GDM1 (cell line): ENCODE data around the gene KLHL3.

Source experiments
- DNase-seq: peaks from one replicate; lab custom pipeline; 2025; lab: John Stamatoyannopoulos, UW

The KLHL3 gene

DNA sequence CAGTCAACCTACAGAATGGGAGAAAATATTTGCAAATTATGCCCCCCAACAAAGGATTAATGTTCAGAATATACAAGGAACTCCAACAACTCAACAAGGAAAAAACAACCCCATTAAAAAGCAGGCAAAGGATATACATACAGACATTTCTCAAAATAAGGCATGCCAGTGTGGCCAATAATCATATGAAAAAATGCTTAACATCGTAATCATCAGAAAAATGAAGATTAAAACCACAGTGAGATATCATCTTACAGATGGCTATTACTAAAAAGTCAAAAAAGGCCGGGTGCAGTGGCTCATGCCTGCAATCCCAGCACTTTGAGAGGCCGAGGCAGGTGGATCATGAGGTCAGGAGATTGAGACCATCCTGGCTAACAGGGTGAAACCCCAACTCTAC, 103.2 kb downstream of the KLHL3 start:
- no peak for DNase-seq

DNA sequence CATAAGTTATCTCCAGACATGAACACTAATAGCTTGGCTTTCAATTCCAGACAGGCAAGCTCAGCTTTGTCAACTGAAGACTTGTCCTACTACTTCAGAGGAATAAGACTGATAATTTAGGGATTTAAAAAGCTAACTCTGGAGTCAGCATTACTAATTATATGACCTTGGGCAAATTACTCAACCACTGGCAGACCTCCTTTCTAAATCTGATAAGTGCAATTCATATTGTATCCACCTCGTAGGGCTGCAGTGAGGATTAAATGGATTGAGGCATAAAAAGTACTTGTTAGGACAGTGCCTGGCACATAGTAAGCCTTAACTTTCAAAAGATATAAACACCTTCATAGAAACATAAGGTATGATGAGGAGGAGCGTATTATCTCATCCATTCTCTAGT, 104.4 kb downstream of the KLHL3 start:
- DNase-seq: no peak

DNA sequence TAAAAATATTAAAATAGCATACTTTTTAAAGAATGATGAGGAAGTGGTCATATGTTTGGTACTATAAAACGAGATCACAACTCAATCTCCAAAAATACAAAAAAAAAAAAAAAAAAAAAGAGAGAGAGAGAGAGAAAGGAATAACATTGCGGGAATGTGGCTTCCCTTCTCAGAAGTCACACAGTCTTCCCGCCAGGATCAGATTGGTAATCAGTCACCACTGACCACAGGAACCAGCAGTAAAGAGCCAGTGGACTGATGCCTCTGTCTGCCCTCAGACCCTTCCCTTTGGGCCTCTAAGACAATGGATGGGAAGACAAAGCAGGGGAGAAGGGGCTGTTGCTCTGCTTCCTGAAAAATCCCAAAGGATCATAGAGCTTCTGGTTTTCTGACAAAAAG, 104.9 kb downstream of the KLHL3 start:
- DNase-seq: no peak

DNA sequence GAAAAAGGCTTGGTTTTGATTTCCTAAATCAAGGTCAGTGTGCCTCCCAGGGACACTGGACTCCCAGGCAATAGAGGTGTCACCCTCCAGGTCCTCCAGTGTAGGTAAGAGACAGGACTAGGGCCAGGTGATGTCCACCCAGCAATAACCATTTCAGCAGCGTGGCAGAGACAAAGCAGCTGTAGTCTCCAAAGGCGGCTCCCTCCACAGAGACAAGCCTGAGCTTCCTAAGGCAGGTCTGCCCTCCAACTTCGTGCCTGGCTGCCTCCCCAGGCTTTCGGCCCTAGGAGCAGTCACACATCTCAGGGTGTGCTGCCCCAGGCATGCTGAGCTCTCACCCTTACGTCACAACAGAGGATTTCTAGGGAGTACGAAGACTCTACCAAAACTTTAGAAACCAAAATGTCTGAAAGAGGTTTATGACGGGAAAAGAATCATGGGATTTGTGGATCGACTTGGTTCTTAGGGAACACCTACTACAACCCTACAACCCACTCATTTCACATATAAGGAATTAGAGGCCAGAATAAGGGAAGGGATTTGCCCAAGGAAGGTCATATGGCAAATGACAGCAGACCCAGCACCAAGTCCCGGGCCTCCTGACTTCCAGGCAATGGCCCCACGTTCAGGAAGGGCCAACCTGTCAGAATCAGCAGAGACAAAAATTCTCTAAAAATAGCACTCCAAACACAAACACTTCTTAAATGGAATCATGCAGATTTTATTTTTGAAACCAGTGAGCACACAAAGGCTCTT, 105.5 kb downstream of the KLHL3 start:
- DNase-seq: no peak

DNA sequence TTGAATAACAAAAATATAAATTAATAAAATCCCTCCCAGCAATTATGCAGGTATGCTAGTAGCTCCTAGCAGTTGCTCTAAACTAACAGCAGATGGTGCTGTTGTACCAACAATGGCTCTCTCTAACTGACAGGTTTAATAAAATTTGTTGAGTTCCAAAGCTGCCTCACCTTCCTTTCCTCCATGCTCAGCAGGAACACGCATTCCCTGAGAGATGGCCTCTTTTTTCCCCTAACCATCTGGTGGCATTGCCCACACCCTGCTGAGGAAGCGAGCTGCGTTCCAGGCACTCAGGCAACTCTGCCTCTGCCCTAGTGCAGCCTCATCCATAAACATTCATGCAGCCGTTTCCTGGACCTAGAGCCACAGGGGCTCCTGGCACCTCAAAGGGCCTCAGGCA, 106.2 kb downstream of the KLHL3 start:
- peak; percentile 36 for DNase-seq

DNA sequence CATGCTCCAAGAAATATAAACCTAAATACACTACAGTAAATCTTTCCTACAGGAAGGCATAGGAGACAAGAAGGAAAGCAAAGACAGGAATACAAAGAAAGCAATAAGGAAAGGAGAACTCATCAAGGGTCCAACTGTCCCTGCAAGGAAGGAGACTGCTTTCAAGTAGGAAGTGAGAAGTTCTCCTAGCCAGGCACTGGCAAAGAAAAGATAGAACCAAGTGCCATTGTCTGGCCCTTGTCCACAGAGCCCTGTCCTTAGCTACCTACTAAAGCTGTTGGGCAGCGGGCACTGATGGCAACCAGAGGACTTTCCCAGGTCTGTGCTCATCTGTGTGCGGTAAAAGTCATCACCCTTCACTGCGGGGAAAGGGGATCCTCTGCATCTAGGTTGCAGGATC, 108.2 kb downstream of the KLHL3 start:
- no peak for DNase-seq

DNA sequence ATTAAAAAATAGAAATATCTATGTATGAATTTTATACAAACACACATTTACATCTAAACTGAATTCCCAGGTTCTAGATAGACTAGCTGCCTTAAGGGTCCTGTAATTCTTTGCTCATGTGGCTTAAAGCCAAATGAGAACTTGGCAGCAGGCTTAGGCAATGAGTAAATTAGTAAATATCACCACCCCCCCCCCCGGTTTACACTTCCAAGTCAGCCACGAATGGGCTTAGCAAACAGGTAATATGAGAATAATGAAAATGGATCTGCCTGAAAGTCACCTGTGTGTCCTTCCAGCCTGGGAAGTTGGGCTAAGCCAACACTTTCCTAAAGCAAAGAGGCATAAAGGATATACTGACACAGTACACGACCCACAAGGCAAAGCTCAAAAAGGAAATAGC, 108.6 kb downstream of the KLHL3 start:
- DNase-seq: no peak

DNA sequence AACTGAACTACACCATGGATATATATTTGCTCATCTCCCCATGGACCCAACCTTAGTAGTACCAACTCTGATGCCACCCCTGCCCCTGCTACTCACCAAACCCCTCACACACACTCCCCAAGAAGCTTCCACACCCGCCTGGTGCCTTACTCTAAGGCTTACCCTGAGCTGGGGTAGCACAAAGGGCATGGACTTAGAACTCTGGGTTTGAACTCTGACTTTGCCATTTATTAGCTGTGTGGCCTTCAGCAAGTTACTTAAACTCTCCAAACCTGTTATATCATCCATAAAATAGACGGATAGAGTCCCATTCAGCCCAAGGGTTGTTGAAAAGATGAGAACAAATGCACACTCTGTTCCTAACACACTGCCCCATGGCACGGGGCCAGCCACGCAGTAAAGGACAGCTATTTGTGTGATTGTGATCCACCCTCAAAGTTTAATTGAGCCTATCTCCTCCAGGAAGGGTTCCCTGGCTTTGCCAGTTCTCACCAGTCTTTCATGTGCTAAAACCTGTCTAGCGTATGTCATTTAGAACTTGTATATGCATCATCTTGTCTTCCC, 111.0 kb downstream of the KLHL3 start:
- no peak for DNase-seq

DNA sequence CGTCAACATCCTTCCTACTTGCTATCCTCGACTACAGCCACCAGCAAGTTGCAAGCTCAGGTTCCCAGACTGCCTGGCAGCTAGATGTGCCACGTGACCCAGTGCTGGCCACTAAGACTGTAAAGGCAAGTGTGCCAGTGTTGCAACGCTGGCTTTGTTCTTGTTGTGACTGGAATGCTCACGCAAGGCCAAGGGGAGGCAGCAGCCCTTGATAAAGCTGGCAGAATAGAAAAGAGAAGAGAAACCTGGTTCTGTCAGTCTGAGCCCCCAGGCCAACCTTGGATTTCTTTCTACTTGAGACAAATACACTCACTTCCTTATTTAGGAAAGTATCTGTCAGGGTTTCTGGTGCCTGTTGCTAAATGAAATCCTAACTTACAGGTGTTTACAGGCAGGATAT, 113.0 kb downstream of the KLHL3 start:
- no peak for DNase-seq

DNA sequence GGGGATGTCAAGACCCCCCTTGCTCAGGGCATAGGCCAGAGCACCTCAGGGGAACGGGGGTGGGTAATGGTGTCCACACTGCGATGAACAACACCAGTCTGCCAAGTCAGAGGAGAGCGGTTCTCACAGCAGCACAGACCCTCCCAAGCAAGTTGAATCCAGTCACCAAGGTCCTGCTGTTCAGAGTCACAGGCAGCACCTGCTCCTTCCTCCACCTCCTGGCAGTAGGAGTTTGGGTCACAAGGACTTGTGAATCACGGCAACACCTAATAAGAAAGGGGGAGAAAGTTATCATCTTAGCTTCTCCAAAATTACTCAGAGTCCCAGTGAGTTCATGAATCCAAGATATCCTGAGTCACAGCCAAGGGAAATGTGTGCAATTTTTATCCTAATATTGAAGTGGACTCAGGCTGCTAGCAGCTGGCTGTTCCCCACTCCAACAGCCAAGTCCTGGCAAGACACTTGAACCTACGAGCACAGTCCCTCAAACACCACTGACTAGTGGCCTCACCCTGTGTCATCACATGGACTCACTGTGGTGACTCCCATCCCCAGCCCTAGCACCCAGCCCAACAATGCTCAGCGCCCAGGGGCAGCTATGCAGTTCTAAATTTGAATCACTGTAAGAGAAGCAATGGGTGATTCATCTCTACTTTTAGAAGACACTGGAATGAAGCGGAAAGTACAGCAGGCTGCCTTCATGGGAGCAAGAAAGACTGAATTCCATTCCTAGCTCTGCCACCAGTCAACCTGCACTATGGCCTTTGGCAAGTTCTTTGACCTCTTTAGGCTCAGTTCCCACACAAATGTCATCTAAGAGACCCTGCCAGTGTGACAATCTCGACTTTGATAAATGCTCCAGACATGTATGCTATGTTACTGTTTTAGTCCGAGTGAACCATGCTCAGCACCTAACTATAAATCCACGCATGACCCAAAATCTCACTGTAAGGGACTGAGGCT, 113.7 kb downstream of the KLHL3 start:
- DNase-seq: no peak

DNA sequence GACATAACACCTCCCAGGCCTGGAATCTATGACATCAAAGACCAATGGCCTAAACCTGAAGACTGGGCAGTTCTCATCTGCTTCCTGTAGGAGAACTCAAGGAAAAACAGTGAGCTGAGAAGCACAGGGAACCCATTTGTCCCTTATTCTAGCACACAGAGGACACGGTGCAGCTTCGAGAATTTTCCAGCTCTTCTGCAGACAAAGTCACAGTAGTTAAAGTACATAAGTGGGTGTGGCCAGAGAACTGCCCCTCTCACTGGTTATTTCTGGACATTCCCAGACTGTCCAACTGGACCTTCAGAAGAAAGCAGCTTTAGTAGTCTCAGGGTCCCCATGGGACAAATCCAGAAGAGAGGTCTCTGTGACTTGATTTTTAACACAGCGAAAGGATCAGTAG, 114.6 kb downstream of the KLHL3 start:
- DNase-seq: no peak

DNA sequence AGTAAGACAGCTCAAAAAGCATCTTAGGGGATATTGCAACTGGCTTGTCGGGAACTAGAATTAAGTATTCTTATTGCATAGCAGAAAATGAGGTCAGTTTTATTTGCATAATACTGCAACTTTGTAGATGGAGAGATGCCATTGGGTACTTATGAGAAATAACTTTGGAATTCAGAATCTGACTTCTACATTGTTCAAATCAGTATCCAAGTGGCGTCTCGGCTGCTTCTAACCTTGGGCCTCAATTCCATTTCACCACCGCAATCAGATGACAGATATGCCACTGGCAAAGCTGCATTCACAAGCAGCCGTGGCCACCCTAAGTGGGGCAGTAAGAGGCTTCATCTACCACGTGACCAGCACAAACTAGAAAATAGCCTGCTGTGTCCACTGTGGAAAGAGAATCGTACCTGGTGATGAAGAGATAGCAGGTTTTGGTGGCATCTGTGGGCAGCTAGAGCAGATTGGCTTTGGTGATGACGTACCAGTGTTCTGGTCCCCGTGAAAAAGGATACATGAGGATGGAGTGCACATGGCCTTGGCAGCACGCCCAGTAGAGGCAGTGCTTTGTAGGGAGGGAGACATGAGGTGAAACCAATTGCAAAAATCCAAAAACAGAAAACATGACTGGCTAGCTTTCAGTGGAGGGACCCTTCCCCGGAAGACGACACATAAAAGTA, 116.6 kb downstream of the KLHL3 start:
- no peak for DNase-seq

DNA sequence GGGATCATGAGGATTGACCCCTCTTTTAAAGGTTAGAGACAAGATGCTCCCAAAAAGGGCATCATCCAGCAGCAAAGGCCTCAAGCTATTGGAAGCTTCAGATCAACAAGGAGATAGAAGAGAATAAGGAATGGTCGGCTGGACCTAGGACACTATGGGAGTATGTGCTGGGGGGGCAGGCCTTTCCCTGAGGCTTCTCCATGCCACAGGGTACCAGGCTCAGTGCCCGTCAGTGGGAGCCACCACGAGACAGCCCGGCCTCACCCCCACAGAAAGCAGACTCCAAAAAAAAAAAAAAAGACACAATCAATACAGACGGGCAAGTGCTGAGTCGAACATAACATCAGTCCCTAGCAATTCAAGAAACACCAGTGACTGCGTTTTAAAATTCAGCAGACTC, 117.4 kb downstream of the KLHL3 start:
- no peak for DNase-seq

DNA sequence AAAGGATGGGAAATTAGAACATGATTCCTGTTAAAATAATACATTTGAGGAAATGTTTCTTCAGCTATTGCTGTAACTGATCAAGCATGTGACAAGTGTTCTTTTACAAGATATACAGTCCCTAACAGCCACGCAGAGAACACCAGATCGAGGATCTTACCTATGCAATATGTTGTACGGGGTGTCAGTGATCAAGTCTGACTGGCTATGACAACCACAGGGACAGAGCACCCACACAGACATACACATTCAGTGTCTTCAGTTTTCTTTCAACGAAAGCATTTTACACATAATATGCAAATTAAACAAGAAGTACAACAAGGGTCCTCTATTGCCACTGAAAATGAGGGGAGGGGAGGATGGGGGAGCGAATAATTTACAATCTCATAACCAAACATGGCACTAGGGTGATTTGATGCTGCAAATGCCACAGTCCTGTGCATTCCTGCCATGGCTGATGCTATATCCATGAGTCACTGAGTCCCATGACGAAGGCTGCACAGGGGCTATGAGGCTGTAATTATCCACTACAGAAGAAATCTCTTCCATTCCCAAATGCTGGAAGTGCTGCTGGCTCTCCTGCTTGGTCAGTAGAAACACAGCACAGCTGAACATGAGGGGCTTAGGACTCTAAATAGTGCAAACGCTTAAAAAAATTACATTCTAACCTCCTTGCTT, 118.2 kb downstream of the KLHL3 start:
- DNase-seq: no peak

DNA sequence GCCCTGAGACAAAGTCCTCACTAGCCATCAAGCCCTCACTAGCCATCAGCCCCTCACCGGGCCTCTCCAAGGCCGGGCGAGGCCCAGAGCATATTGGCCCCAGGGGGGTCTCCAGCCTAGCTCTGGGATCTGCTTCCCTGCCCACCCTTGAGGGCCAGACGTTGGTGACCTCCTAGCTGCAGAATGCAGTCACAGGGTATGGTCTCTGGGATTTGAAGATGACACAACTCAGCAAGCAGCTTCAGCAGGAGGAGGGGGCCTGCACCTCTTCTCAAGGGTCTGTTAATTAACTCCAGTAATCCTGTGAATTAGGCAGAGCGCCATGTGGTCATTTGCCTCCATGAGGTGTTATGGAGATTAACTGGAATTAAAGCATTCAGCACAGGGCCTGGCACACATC, 119.8 kb downstream of the KLHL3 start:
- DNase-seq: no peak

DNA sequence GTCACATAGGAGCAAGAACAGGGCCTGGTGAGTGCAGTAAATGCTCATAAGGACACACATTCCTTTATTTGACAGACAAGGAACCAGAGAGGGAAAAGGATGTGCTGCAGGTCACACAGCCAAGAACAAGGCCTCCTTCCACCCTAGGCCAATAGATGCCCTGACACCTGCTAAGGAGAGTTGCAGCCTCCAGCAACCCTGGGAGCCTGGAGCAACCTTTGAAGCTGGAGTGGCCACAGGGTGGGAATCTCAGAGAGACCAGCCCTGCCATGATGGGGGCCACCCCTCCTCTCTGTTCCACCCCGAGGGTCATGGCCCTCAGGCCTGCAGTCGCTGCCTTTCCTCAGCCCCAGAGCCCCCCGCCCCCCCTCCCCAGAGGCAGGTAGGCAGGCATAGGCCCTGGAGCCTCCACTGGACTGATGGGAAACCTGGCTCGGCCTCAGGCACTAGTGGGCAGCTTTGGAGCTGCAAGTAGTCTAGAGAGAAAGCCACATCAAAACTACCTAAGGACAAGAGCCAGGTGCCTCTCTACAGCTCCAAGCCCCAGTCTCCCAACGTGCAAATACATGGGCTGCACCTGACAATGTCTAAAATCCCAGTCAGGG, 120.6 kb downstream of the KLHL3 start:
- DNase-seq: no peak

DNA sequence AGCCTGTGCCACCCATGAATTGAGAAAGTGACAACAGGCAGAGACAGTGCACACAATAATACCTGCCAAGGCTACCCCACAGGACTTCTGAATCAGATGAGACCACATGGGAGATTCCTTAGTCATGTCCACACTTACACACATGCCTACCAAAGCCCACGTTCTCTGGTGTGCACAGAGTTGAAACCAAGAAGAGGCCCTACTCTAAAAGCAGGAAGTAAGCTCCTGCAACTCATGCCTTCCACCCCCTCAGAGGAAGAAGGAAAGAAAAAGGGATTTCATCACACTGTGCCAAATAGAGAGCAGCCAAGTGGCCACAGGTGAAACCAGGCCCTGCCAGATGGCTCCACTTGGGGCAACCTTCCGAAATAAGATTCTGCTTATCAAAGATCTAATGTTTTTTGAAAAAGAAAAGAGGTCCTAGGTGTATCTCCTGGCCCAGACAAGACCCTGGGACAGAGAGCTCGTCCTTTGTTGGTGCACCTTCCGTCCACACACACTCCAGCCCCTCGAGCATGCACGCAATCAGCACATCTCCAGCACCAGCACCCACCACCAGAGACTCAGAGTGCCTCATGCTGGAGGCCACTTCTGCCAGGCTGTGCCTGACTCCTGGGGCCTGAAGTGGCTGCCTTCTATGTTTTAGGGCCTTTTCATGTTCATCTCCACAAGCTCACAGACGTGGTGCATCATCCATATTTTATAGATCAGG, 122.2 kb downstream of the KLHL3 start:
- DNase-seq: peak; percentile 17

DNA sequence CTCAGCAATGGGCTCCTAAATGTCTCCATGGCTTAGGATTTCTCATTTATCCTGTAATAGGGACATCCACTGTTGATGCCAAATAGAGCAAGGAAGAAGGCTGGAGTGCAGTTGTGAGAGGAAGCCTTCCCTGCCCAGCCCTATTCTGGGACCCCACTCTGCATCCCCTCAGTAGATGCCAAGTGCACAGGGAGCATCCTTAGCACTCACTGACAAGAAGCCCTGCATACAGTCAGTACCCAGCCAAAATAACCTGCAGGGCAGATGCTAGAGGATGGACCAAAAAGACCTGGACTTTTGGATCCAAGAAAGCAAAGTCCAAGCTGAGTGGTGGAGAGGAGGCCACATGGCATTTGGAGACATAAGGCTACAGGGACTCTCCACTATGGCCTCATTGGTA, 123.3 kb downstream of the KLHL3 start:
- DNase-seq: no peak

DNA sequence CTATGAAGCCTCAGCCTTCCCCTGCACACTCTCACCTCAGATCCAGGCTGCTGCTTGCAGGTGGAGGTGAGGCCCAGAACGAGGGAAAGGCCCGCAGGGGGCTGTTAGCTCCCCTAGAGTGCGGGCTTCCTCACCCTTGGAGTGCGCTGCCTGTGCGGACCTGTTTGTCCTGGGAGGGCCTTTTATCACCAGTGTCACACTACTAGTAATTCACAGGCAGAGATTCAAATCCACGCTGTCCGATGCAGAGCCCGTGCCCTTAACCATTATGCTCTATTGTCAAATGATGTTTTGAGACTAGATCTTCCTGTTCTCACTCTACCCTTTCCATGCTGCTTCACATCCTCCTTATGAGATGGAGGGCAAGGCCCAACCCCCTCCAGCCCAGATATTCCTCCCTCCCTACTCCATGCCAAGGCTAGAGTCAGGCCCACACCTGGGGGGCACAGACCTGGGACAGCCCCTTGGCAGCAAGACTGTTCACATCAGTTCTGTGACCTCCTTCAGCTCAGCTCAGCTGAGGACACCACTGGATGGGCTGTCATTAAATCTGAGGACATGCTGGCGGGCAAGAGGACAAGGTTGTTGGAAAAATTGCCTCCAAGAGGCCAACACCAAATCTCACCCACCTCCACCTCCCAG, 124.0 kb downstream of the KLHL3 start:
- DNase-seq: no peak

DNA sequence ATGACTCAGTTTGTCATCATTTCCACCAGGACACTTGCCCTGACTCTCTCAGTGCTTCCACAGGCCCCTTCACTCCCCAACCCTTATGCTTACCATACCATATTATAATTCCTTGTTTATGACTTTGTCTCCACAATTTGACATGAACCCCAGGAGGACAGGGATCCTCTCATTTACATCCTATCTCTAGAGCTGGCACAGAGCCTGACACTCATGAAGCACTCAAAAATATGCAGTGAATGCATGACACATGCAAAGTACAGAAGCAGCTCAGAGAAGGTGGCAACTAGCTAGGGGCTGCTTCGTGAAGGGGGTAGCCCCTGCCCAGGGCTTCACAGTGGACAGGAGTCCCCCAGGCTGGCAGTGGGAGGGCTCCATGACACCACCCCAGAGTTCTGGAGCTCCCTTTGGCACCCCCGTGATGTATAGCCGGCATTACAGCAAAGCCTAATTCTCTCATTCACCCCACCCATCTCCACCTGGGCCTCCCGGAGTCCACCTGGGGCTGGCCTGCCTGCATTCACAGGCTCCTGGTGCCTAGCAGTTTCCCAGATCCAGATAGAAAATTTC, 124.8 kb downstream of the KLHL3 start:
- no peak for DNase-seq
